PC-3 (cell line): ENCODE measurements around the gene CIP2A. TPM values are rescaled to one million over a fixed set of nuclear protein-coding genes. Genes with fewer than 3 reads are reported as not detected.
"Not testable (repeated sequence)": the region's sequence is repeated elsewhere in the genome, so short reads cannot be mapped to it uniquely, and the experiment has no call there.

Experiments used
- ATAC-seq: fragments of 200-7000 bp; cut with Tn5 transposase; 2 replicates; pipeline ENCODE4 v1.9.1; 2020; ENCODE audit warnings: mild to moderate bottlenecking, moderate library complexity
- BruUV-seq: library from RNA; stranded (reverse); fragments of 400-500 nt; replicated peaks from 2 replicates; lab custom pipeline; 2021; lab: Mats Ljungman, UMichigan
- CTCF ChIA-PET: fragments of 300-600 bp; sonication (Branson Sonifier 250); formaldehyde crosslinking; loops from one replicate; lab custom pipeline; 2022; ENCODE audit warnings: antibody characterized with exemption; lab: Charles Lee
- POLR2A ChIA-PET: fragments of 300-600 bp; sonication (Branson Sonifier 250); formaldehyde crosslinking; loops from one replicate; lab custom pipeline; 2022; ENCODE audit warnings: antibody characterized with exemption; ENCODE audit not compliant: unreplicated experiment; lab: Charles Lee
- DNase-seq: peaks from one replicate; pipeline ENCODE4 v3.0.0-alpha.2; 2015
- H2AFZ ChIP-seq: fragments of 300-600 bp; sonication (generic); 2 replicates; pipeline ENCODE4 v1.6.0; 2016; ENCODE audit warnings: antibody characterized with exemption, low read length
- H3F3A ChIP-seq: fragments of 300-600 bp; sonication (generic); one replicate; pipeline ENCODE4 v1.6.0; 2017; ENCODE audit warnings: antibody characterized with exemption, low read length, control low read depth, mild to moderate bottlenecking; ENCODE audit not compliant: unreplicated experiment
- H3K27ac ChIP-seq: fragments of 300-600 bp; sonication (generic); 2 replicates; pipeline ENCODE4 v1.5.1; 2016; ENCODE audit warnings: mild to moderate bottlenecking, low read length
- H3K27me3 ChIP-seq: fragments of 300-600 bp; sonication (generic); 2 replicates; pipeline ENCODE4 v1.6.1; 2016; ENCODE audit warnings: low read length, mixed read lengths
- H3K36me3 ChIP-seq: fragments of 300-600 bp; sonication (generic); 2 replicates; pipeline ENCODE4 v1.6.1; 2016; ENCODE audit warnings: low read depth, mixed run types, low read length, mixed read lengths
- H3K4me1 ChIP-seq: fragments of 300-600 bp; sonication (generic); 2 replicates; pipeline ENCODE4 v1.5.1; 2016; ENCODE audit warnings: low read length; ENCODE audit not compliant: insufficient read depth
- H3K4me2 ChIP-seq: fragments of 300-600 bp; sonication (generic); 2 replicates; pipeline ENCODE4 v1.6.0; 2016; ENCODE audit warnings: low read length
- H3K4me3 ChIP-seq: fragments of 300-600 bp; sonication (generic); 2 replicates; pipeline ENCODE4 v1.5.1; 2016; ENCODE audit warnings: mild to moderate bottlenecking, low read length, mixed read lengths
- H3K79me2 ChIP-seq: fragments of 300-600 bp; sonication (generic); 2 replicates; pipeline ENCODE4 v1.6.1; 2017; ENCODE audit warnings: low read length, mixed read lengths
- H3K9ac ChIP-seq: fragments of 300-600 bp; sonication (generic); 2 replicates; pipeline ENCODE4 v1.6.0; 2016; ENCODE audit warnings: mild to moderate bottlenecking, low read length
- H3K9me2 ChIP-seq: fragments of 300-600 bp; sonication (generic); replicated peaks from 2 replicates; pipeline ENCODE4 v1.6.1; 2016; ENCODE audit warnings: mixed run types, low read length, mixed read lengths
- H3K9me3 ChIP-seq: fragments of 300-600 bp; sonication (generic); 2 replicates; pipeline ENCODE4 v1.6.1; 2016; ENCODE audit warnings: low read length, mixed read lengths
- H4K20me1 ChIP-seq: fragments of 300-600 bp; sonication (generic); 2 replicates; pipeline ENCODE4 v1.6.1; 2016; ENCODE audit warnings: low read length, mixed read lengths
- EZH2 ChIP-seq: fragments of 300-600 bp; sonication (generic); IDR thresholded peaks from one replicate; pipeline ENCODE4 v1.6.1; 2017; ENCODE audit warnings: antibody characterized with exemption, mild to moderate bottlenecking, low read length; ENCODE audit not compliant: unreplicated experiment
- EZH2phosphoT487 ChIP-seq: fragments of 300-600 bp; sonication (generic); IDR thresholded peaks from 2 replicates; pipeline ENCODE4 v1.6.1; 2018; ENCODE audit warnings: mild to moderate bottlenecking, antibody characterized with exemption, low read length, borderline replicate concordance
- intact Hi-C: fragments of 100-400 bp; cut with micrococcal nuclease; formaldehyde crosslinking; loops from 2 replicates; pipeline ENCODE4 v1.9.0; 2023
- total RNA-seq: library from RNA; depleted of rRNA; stranded (reverse); fragments of >200 nt; gene quantifications from 2 replicates; pipeline ENCODE4 v1.2.3, GENCODE V29; 2014
- TF ChIP-seq, protein P1 (sequence below): fragments of 300-600 bp; sonication (generic); conservative IDR thresholded peaks from 2 replicates; pipeline ENCODE4 v1.5.1; 2017; ENCODE audit warnings: antibody characterized with exemption, low read depth, mild to moderate bottlenecking, low read length

Gene CIP2A
- total RNA-seq, 1 experiment from 2014 or later, result 47.9 TPM

GRCh38 chr3:108623504-108623903 is 34.3 kb upstream of the CIP2A start:
- POLR2A ChIA-PET, result no interaction called here
- Histone ChIP-seq H3K9me3 (no peaks in the 10 kb centered on the region), H3K4me1 (no peaks in the 10 kb centered on the region), H3K9me2 (no peaks in the 10 kb centered on the region), H3K4me3 (no peak overlapping the region), H3K9ac (no peak overlapping the region), H3K27me3 (no peaks in the 10 kb centered on the region), H4K20me1 (no peaks in the 10 kb centered on the region), H2AFZ (no peak overlapping the region), H3K79me2 (no peaks in the 10 kb centered on the region), H3F3A (no peaks in the 10 kb centered on the region), H3K4me2 (no peak overlapping the region), H3K27ac (no peak overlapping the region), H3K36me3 (no peaks in the 10 kb centered on the region)
- ATAC-seq (no peak), DNase-seq (no peak)
- CTCF ChIA-PET, result no interaction called here
- TF ChIP-seq EZH2, result no peak
- TF ChIP-seq, protein P1, sequence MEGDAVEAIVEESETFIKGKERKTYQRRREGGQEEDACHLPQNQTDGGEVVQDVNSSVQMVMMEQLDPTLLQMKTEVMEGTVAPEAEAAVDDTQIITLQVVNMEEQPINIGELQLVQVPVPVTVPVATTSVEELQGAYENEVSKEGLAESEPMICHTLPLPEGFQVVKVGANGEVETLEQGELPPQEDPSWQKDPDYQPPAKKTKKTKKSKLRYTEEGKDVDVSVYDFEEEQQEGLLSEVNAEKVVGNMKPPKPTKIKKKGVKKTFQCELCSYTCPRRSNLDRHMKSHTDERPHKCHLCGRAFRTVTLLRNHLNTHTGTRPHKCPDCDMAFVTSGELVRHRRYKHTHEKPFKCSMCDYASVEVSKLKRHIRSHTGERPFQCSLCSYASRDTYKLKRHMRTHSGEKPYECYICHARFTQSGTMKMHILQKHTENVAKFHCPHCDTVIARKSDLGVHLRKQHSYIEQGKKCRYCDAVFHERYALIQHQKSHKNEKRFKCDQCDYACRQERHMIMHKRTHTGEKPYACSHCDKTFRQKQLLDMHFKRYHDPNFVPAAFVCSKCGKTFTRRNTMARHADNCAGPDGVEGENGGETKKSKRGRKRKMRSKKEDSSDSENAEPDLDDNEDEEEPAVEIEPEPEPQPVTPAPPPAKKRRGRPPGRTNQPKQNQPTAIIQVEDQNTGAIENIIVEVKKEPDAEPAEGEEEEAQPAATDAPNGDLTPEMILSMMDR, result no peak
- no peak for TF ChIP-seq EZH2phosphoT487
- no TSS peak for BruUV-seq
- intact Hi-C loops, result no loop called here

DNA sequence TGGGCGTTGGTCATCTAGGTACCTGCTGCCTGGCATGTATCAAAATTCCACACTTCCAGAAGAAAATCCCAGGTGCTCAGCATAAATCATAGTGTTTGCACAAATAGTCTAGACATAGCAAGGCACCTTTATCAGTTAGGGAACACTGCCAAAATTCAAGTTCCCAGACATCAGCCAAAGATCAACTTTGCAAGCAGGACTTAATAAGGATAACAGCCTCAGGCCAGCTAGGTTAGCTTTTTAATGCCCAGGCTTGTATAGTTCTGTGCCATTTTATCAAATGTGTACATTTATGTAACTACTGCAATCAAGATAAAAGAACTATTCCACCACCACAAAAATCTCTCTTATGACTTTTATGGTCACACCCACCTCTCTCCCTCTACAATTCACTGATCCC is 31.0 kb upstream of the CIP2A start:
- H3K4me2 ChIP-seq, result no peak overlapping the region
- H3K79me2 ChIP-seq, result no peaks in the 10 kb centered on the region
- no peaks in the 10 kb centered on the region for H4K20me1 ChIP-seq
- TF ChIP-seq EZH2phosphoT487, result no peak
- TF ChIP-seq, protein P1, result no peak
- no peak for TF ChIP-seq EZH2
- no peak overlapping the region for H3K4me3 ChIP-seq
- CTCF ChIA-PET, result no interaction called here
- H3K9ac ChIP-seq, result no peak overlapping the region
- POLR2A ChIA-PET, result no interaction called here
- no TSS peak for BruUV-seq
- intact Hi-C loops, result no loop called here
- H3F3A ChIP-seq, result no peaks in the 10 kb centered on the region
- H3K4me1 ChIP-seq, result no peaks in the 10 kb centered on the region
- no peak overlapping the region for H2AFZ ChIP-seq
- no peaks in the 10 kb centered on the region for H3K9me2 ChIP-seq
- DNase-seq, result no peak
- no peaks in the 10 kb centered on the region for H3K36me3 ChIP-seq
- H3K27ac ChIP-seq, result no peak overlapping the region
- ATAC-seq, result no peak
- no peaks in the 10 kb centered on the region for H3K9me3 ChIP-seq
- no peaks in the 10 kb centered on the region for H3K27me3 ChIP-seq

DNA sequence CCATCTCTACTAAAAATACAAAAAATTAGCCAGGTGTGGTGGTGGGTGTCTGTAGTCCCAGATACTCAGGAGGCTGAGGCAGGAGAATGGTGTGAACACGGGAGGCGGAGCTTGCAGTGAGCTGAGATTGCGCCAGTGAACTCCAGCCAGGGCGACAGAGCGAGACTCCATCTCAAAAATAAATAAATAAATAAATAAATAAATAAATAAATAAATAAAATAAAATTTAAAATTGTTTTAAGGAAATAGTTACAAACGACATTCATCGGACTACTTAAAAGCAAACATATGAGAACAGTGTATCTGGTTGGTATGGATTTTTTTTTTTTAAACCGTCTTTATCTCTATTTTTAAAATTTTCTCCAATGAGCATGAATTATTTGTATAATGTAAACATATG is 26.9 kb upstream of the CIP2A start:
- H3F3A ChIP-seq, BruUV-seq, CTCF ChIA-PET, H2AFZ ChIP-seq, H3K36me3 ChIP-seq, intact Hi-C loops, H3K4me1 ChIP-seq, H3K4me3 ChIP-seq, H3K79me2 ChIP-seq, H4K20me1 ChIP-seq, POLR2A ChIA-PET, H3K9me3 ChIP-seq, H3K9ac ChIP-seq, H3K27ac ChIP-seq, ATAC-seq, H3K9me2 ChIP-seq, DNase-seq, H3K27me3 ChIP-seq, H3K4me2 ChIP-seq: not testable (repeated sequence)
